Duodenal mucosa (tissue), 2 donors: ENCODE measurements around the gene FXYD4.
"Not testable (repeated sequence)": the region's sequence is repeated elsewhere in the genome, so short reads cannot be mapped to it uniquely, and the experiment has no call there.

Source experiments
- H3K27ac ChIP-seq: one replicate; pipeline ENCODE4 v1.7.0; 2013; ENCODE audit warnings: low read depth, low read length
- H3K27me3 ChIP-seq, 2 donors: one replicate each; pipeline ENCODE4 v1.7.0; 2013; ENCODE audit warnings: low read length in 2 of 2, control low read depth in 1 of 2; ENCODE audit not compliant: insufficient read depth in 2 of 2, control insufficient read depth in 1 of 2
- H3K36me3 ChIP-seq, 2 donors: one replicate each; pipeline ENCODE4 v1.7.0; 2013; ENCODE audit warnings: low read length in 2 of 2, control low read depth in 1 of 2; ENCODE audit not compliant: insufficient read depth in 2 of 2, control insufficient read depth in 1 of 2
- H3K4me1 ChIP-seq, 2 donors: one replicate each; pipeline ENCODE4 v1.7.0; 2013; ENCODE audit warnings: low read length in 2 of 2, control low read depth in 1 of 2; ENCODE audit not compliant: insufficient read depth in 2 of 2, control insufficient read depth in 1 of 2
- H3K4me3 ChIP-seq, 2 donors: one replicate each; pipeline ENCODE4 v1.7.0; 2013; ENCODE audit warnings: low read length in 2 of 2, low read depth in 1 of 2
- H3K9ac ChIP-seq, 2 donors: one replicate each; pipeline ENCODE4 v1.7.0; 2013; ENCODE audit warnings: low read length in 2 of 2, low read depth in 1 of 2
- H3K9me3 ChIP-seq, 2 donors: one replicate each; pipeline ENCODE4 v1.7.0; 2013; ENCODE audit warnings: low read length in 2 of 2, control low read depth in 1 of 2; ENCODE audit not compliant: control insufficient read depth in 1 of 2

Gene FXYD4

GRCh38 chr10:43391496-43391895, 20.1 kb downstream of the FXYD4 start:
- peaks cover 31 to 41% of the 10 kb centered on the region in 2 donors for H3K4me1 ChIP-seq
- H3K27me3 ChIP-seq = no peaks in the 10 kb centered on the region
- H3K36me3 ChIP-seq = peaks cover 75 to 80% of the 10 kb centered on the region in 2 donors
- no peak overlapping the region for H3K4me3 ChIP-seq
- H3K9me3 ChIP-seq = no peaks in the 10 kb centered on the region
- H3K9ac ChIP-seq = no peak overlapping the region
- no peak overlapping the region for H3K27ac ChIP-seq

GRCh38 chr10:43392748-43393147, 21.3 kb downstream of the FXYD4 start:
- Histone ChIP-seq H3K4me3 (no peak overlapping the region), H3K27me3 (no peaks in the 10 kb centered on the region), H3K4me1 (peaks cover 33 to 43% of the 10 kb centered on the region in 2 donors), H3K36me3 (peaks cover 62 to 67% of the 10 kb centered on the region in 2 donors), H3K9me3 (no peaks in the 10 kb centered on the region), H3K9ac (peak overlapping the region in 1 of 2 donors; percentile 16), H3K27ac (no peak overlapping the region)

- H3K36me3 ChIP-seq = peaks cover 58 to 63% of the 10 kb centered on the region in 2 donors
- H3K9me3 ChIP-seq, H3K27me3 ChIP-seq, H3K4me3 ChIP-seq, H3K27ac ChIP-seq, H3K9ac ChIP-seq: not testable (repeated sequence)
- peaks cover 37 to 45% of the 10 kb centered on the region in 2 donors for H3K4me1 ChIP-seq
These were observed 21.8 kb downstream of the FXYD4 start for GRCh38 chr10:43393186-43393585.

GRCh38 chr10:43393606-43394360, 22.3 kb downstream of the FXYD4 start:
- Histone ChIP-seq H3K4me3 (no peak overlapping the region), H3K27me3 (no peaks in the 10 kb centered on the region), H3K4me1 (peaks cover 43 to 46% of the 10 kb centered on the region in 2 donors), H3K9me3 (no peaks in the 10 kb centered on the region), H3K36me3 (peaks cover 53 to 57% of the 10 kb centered on the region in 2 donors), H3K27ac (no peak overlapping the region), H3K9ac (peak overlapping the region in 1 of 2 donors; percentile 10)

GRCh38 chr10:43394868-43395267, 23.4 kb downstream of the FXYD4 start:
- Histone ChIP-seq H3K27ac (no peak overlapping the region), H3K36me3 (peaks cover 46 to 55% of the 10 kb centered on the region in 2 donors), H3K4me1 (peaks cover 50 to 54% of the 10 kb centered on the region in 2 donors), H3K4me3 (peak overlapping the region; percentile 80 to 90), H3K9me3 (no peaks in the 10 kb centered on the region), H3K9ac (peak overlapping the region; percentile 71 to 88), H3K27me3 (no peaks in the 10 kb centered on the region)

- H3K9ac ChIP-seq = peak overlapping the region; percentile 71 to 88
- no peaks in the 10 kb centered on the region for H3K9me3 ChIP-seq
- peak overlapping the region; percentile 99 for H3K27ac ChIP-seq
- peaks cover 51 to 59% of the 10 kb centered on the region in 2 donors for H3K4me1 ChIP-seq
- peak overlapping the region; percentile 80 to 90 for H3K4me3 ChIP-seq
- peaks cover 39 to 49% of the 10 kb centered on the region in 2 donors for H3K36me3 ChIP-seq
- no peaks in the 10 kb centered on the region for H3K27me3 ChIP-seq
These were observed 24.2 kb downstream of the FXYD4 start for GRCh38 chr10:43395571-43396060.

- Histone ChIP-seq H3K4me3 (peak overlapping the region; percentile 80 to 90), H3K36me3 (peaks cover 35 to 42% of the 10 kb centered on the region in 2 donors), H3K4me1 (peaks cover 58 to 65% of the 10 kb centered on the region in 2 donors), H3K27me3 (no peaks in the 10 kb centered on the region), H3K9me3 (no peaks in the 10 kb centered on the region), H3K27ac (peak overlapping the region; percentile 99), H3K9ac (peak overlapping the region; percentile 71 to 88)
These were observed 24.9 kb downstream of the FXYD4 start for GRCh38 chr10:43396061-43396927.

- Histone ChIP-seq H3K4me1 (peaks cover 66 to 71% of the 10 kb centered on the region in 2 donors), H3K4me3 (peak overlapping the region; percentile 67 to 72), H3K27ac (peak overlapping the region; percentile 99), H3K36me3 (peaks cover 29 to 34% of the 10 kb centered on the region in 2 donors), H3K27me3 (no peaks in the 10 kb centered on the region), H3K9ac (peak overlapping the region; percentile 48 to 66), H3K9me3 (no peaks in the 10 kb centered on the region)
These were observed 25.6 kb downstream of the FXYD4 start for GRCh38 chr10:43396928-43397624.

GRCh38 chr10:43398939-43399319, 27.5 kb downstream of the FXYD4 start:
- peak overlapping the region; percentile 67 to 72 for H3K4me3 ChIP-seq
- H3K4me1 ChIP-seq = peaks cover 79 to 80% of the 10 kb centered on the region in 2 donors
- peaks cover 14 to 18% of the 10 kb centered on the region in 2 donors for H3K36me3 ChIP-seq
- no peaks in the 10 kb centered on the region for H3K9me3 ChIP-seq
- H3K27me3 ChIP-seq = no peaks in the 10 kb centered on the region
- peak overlapping the region; percentile 20 for H3K27ac ChIP-seq
- H3K9ac ChIP-seq = peak overlapping the region; percentile 48 to 66
